Activated gamma-delta T cell treated with Interleukin-2 at 50 U/mL for 16 hours (primary cell): Measurements from ENCODE around the gene VAPA.

Experiments
- DNase-seq: peaks from one replicate; pipeline ENCODE4 v3.0.0-alpha.2; 2020

VAPA gene

GRCh38 chr18:9944805-9945204 lies 31.0 kb downstream of the VAPA start:
- DNase-seq, result no peak

DNA sequence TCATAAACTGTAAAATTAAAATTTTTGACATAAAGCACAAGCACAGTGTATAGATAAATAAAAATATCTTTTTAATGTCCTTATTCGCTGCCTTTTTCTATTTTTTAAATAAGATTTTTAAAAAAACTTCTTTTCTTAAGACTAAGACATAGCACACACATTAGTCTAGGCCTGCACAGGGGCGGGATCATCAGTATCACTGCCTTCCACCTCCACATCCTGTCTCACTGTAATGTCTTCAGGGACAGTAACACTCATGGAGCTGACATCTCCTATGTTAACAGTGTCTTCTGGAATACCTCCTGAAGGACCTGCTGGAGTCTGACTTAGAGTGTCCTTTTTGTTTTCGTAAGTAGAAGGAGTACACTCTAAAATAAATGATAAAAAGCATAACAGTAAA lies 33.0 kb downstream of the VAPA start:
- no peak for DNase-seq

- no peak for DNase-seq
Observed at GRCh38 chr18:9947248-9947647, 33.4 kb downstream of the VAPA start.

DNA sequence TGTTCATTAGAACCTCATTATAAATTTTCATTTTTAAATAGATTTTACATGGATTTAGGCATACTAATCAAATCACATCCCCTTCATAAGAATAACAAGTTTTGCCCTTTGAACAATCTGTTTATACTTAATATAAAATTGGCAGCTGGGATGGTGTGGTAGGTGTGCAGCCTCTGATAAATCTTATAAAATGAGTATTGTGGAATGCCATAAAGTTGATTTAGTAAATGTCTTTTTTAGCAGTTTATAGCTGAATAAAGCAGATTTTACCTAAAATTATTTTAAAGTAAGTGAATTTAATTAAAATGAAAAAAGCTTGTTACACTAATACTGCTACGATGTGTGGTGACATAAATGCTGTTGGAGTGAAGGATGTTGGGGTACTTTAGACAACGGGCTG lies 35.5 kb downstream of the VAPA start:
- DNase-seq, result no peak

DNA sequence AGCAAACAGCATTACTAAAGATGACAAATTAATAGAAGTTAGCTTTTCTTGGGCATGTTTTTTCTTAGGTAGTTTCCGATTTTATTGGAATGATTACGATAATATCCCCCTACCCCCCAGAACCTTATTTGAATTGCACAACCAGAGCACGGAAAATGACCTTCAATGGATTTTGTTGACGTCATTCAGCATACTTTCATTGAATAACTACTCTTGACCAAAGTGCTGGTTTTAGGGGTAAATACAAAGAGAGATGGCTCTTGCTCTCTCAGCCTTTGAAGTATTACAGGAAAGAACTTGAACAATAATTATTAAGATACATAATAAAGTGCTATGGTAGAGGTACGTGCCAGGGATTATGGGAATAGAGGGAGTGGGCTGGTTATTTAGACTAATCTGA lies 36.0 kb downstream of the VAPA start:
- no peak for DNase-seq

GRCh38 chr18:9950289-9951016 lies 36.6 kb downstream of the VAPA start:
- DNase-seq, result no peak

DNA sequence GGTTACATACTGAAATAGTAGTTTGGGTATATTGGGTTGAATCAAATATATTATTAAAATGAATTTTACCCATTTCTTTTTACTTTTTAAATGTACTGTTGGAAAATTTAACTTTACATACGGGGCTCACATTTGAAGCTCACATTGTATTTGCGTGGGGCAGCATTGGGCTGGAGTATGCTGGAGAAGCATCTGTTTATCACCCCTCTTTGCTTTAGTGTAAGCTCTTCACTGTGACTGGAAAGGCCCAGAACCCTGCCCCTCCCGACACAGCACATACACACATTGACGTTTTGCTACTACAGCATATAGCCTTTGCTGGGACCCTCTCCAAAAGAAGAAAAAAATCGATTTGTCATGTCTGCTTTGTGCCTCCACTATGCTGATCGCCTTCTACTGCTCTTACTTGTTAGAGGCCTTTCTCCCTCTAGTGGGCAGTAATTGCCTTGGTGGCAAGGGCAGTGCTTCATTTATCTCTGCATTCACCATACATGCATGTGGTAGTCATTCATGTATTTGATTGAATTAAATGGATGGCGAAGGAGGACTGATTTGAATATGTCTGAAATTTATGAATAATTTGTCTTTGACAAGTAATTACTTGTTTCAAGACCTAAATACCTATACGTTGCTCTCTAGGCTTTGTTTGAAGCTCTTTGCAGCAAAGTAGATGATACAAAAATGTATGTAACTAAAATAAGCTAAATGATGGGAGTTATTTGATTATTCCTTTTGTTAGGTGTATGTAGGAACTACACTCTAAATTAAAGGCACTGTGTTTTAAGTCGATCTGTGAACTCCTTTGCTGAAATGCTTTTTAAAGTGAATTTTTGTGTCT lies 37.4 kb downstream of the VAPA start:
- DNase-seq, result no peak

DNA sequence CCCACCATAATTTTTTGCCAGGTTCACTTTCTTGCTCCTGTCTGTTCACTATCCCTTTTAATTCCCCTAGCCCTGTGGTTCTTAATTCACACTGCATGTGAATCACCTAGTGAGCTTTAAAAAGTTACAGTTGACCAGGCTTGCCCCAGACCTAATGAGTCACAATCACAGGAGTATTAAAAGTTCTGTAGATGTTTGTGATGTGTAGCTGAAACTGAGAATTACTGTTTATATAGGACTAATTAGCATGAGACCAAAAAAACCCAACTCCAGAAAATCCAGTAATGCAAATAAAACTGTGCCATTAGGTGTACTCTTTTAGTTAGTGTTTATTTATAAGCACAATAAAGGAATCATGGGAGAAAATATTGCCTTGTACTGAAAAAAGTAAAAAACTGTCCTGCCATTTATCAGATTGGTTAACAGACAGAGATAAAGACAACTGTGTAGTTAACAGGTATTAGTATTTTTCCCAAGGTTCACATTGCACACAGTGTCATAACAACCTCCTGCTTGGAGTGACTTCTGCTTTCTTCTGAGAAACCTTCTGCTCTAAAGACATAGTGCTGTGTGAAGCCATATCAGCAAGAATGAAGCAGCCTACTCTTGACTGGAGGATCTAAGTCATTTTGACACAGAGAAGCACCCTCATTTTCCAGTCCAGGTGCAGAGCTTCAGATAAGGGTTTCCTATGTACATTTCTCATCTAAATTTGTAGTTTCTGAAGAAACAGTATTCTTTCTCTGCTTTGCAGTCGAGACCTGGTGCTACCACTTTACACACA lies 39.0 kb downstream of the VAPA start:
- DNase-seq, result no peak

GRCh38 chr18:9958861-9959399 lies 45.1 kb downstream of the VAPA start:
- no peak for DNase-seq

GRCh38 chr18:9959564-9959963 lies 45.7 kb downstream of the VAPA start:
- DNase-seq, result no peak

DNA sequence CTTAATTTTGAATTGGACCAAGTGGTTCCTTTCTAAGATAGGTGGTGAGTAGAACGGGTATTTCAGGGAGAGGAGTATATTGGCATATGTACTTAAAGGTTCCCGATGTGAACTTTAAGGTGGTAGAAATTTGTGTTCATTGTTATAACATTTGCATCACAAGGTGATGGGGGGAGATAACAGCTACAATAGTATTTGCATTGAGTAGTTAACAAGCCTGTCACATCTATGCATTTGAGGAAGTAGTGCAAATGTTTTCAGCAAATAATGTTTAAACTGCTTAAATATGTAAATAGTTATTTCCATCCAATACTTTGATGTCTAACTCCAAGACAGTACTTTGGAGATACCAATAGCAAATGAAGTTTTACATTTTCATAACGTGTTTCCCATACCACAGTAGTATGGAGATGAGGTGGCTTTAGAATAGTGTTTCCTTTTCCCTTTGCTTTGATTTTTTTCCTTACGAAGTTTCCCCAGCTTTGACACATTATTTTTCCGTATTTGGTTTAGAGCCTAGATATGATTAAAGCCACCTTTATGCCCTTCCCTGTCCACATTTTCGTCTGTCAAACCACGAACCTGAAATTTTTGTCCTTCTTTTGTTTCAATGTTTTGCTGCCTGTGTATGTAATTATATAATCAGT lies 46.6 kb downstream of the VAPA start:
- DNase-seq, result no peak

- DNase-seq, result no peak
Observed at GRCh38 chr18:9961041-9961440, 47.2 kb downstream of the VAPA start.

GRCh38 chr18:9965711-9966624 lies 52.2 kb downstream of the VAPA start:
- DNase-seq, result no peak

GRCh38 chr18:9968081-9968848 lies 54.4 kb downstream of the VAPA start:
- DNase-seq, result no peak

GRCh38 chr18:9969247-9969646 lies 55.4 kb downstream of the VAPA start:
- DNase-seq, result no peak

- peak; percentile 72 for DNase-seq
Observed at GRCh38 chr18:9971313-9971920, 57.6 kb downstream of the VAPA start.

DNA sequence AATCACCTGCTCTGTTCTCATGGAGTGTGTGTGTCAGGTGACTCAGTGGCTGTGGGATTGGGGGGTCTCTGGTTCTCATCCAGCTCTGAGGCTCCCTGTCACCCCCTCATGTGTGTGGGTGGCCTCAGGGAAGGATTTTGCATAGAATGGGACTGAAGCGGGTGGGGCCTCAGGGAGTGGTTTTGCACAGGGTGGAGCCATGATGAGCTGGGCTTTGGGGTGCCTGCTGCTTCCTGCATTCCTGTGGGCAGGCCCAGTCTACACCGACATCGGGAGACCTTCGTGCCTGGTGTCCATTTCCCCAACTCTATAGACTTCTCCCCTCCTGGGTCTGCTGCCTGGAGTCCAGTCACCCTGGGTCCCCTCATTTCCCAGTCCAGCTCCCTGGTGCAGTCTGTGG lies 59.7 kb downstream of the VAPA start:
- DNase-seq, result no peak

GRCh38 chr18:9974279-9974915 lies 60.6 kb downstream of the VAPA start:
- no peak for DNase-seq

GRCh38 chr18:9975658-9976057 lies 61.8 kb downstream of the VAPA start:
- no peak for DNase-seq

GRCh38 chr18:9982711-9983110 lies 68.9 kb downstream of the VAPA start:
- DNase-seq, result no peak
